CD4-positive, CD25-positive, alpha-beta regulatory T cell (primary cell): ENCODE measurements around the gene PPP4C. TPM values are rescaled to one million over a fixed set of nuclear protein-coding genes. Genes with fewer than 3 reads are reported as not detected.
A peak's percentile ranks its signal among the peaks of the same experiment; 100 is the strongest.

ENCODE experiments used
- ATAC-seq, 2 donors: fragments of 150-1000 bp; cut with Tn5 transposase; one replicate each; pipeline ENCODE4 v1.10.0; 2021; ENCODE audit warnings: low read depth in 2 of 2, moderate number of reproducible peaks in 2 of 2, moderate library complexity in 1 of 2
- DNase-seq, 3 donors: peaks; one replicate each; pipeline versions ENCODE4 v3.0.0 to v3.0.0-alpha.2; 2012 to 2022; ENCODE audit warnings: mixed read lengths in 1 of 3
- H3K27ac ChIP-seq: one replicate; pipeline ENCODE4 v1.7.0; 2013; ENCODE audit warnings: mild to moderate bottlenecking, low read length; ENCODE audit not compliant: insufficient read depth, poor library complexity, severe bottlenecking
- H3K27me3 ChIP-seq: one replicate; pipeline ENCODE4 v1.7.0; 2013; ENCODE audit warnings: low read length; ENCODE audit not compliant: control insufficient read depth, insufficient read depth
- H3K36me3 ChIP-seq: one replicate; pipeline ENCODE4 v1.7.0; 2013; ENCODE audit warnings: mild to moderate bottlenecking, low read length, moderate library complexity; ENCODE audit not compliant: control insufficient read depth, insufficient read depth
- H3K4me1 ChIP-seq: 2 replicates; pipeline ENCODE4 v1.7.0; 2013; ENCODE audit warnings: mild to moderate bottlenecking, low read length; ENCODE audit not compliant: insufficient read depth, control insufficient read depth, poor library complexity, severe bottlenecking
- H3K4me3 ChIP-seq: one replicate; pipeline ENCODE4 v1.7.0; 2013; ENCODE audit warnings: low read depth, mild to moderate bottlenecking, low read length, moderate library complexity
- H3K9me3 ChIP-seq, 2 experiments: 1 replicate in 1 of 2; 2 replicates in 1 of 2; pipeline ENCODE4 v1.7.0; 2013; ENCODE audit warnings: low read length in 2 of 2, mild to moderate bottlenecking in 1 of 2, moderate library complexity in 1 of 2; ENCODE audit not compliant: control insufficient read depth in 2 of 2
- H3K27ac Mint-ChIP-seq, 3 donors: one replicate each; pipeline ENCODE4 v1.8.0; 2020 to 2022; ENCODE audit warnings: mild to moderate bottlenecking in 3 of 3, mixed read lengths in 3 of 3, moderate library complexity in 2 of 3
- H3K27me3 Mint-ChIP-seq: one replicate; pipeline ENCODE4 v1.8.0; 2022; ENCODE audit warnings: mild to moderate bottlenecking, mixed read lengths
- H3K36me3 Mint-ChIP-seq: one replicate; pipeline ENCODE4 v1.8.0; 2020; ENCODE audit warnings: mixed read lengths
- H3K4me1 Mint-ChIP-seq, 4 donors: one replicate each; pipeline ENCODE4 v1.8.0; 2020 to 2022; ENCODE audit warnings: mixed read lengths in 4 of 4, mild to moderate bottlenecking in 1 of 4
- H3K4me3 Mint-ChIP-seq, 4 donors: one replicate each; pipeline ENCODE4 v1.8.0; 2020 to 2022; ENCODE audit warnings: mild to moderate bottlenecking in 4 of 4, mixed read lengths in 4 of 4, moderate library complexity in 3 of 4
- H3K9me3 Mint-ChIP-seq, 7 donors: one replicate each; pipeline ENCODE4 v1.8.0; 2020 to 2022; ENCODE audit warnings: mixed read lengths in 7 of 7, mild to moderate bottlenecking in 3 of 7, moderate library complexity in 2 of 7
- polyA plus RNA-seq, 4 donors: library from polyadenylated mRNA; unstranded; fragments of 300-500 nt; fragmentation: Illumina TruSeq; gene quantifications; one replicate each; pipeline ENCODE4 v1.2.3, GENCODE V29; 2021
- total RNA-seq: library from RNA; stranded (reverse); gene quantifications from one replicate; pipeline ENCODE4 v1.2.3, GENCODE V29; 2022

Gene PPP4C
- total and polyA plus RNA-seq, 5 donors from 2014 or later, result 97.0 to 289 (median 242) TPM

- no peak for ATAC-seq
- Histone ChIP-seq H3K27ac (peak overlapping the region; percentile 83), H3K27me3 (no peaks in the 10 kb centered on the region), H3K9me3 (peaks cover 10 to 22% of the 10 kb centered on the region in 2 experiments), H3K4me1 (peaks cover 34% of the 10 kb centered on the region), H3K4me3 (no peak overlapping the region), H3K36me3 (peaks cover 14% of the 10 kb centered on the region)
- peaks cover 13% of the 10 kb centered on the region for H3K36me3 Mint-ChIP-seq
- H3K27ac Mint-ChIP-seq, result peak overlapping the region; percentile 89 to 95 (median 89)
- DNase-seq, result peak in 1 of 3 donors; percentile 34
- peaks cover 0 to 21% (median 3%) of the 10 kb centered on the region in 7 donors for H3K9me3 Mint-ChIP-seq
- H3K4me1 Mint-ChIP-seq, result peaks cover 8 to 29% (median 20%) of the 10 kb centered on the region in 4 donors
- H3K27me3 Mint-ChIP-seq, result no peaks in the 10 kb centered on the region
- H3K4me3 Mint-ChIP-seq, result peak overlapping the region; percentile 84 to 91 (median 86)
These were observed 21.2 kb downstream of the PPP4C start for GRCh38 chr16:30096862-30097563.

GRCh38 chr16:30104090-30104489 is 28.3 kb downstream of the PPP4C start:
- H3K27ac Mint-ChIP-seq, result no peak overlapping the region
- Histone ChIP-seq H3K27ac (no peak overlapping the region), H3K4me3 (no peak overlapping the region), H3K4me1 (no peaks in the 10 kb centered on the region), H3K27me3 (no peaks in the 10 kb centered on the region), H3K36me3 (peaks cover 18% of the 10 kb centered on the region), H3K9me3 (no peaks in the 10 kb centered on the region)
- no peaks in the 10 kb centered on the region for H3K27me3 Mint-ChIP-seq
- H3K4me1 Mint-ChIP-seq, result peaks cover 0 to 4% (median 3%) of the 10 kb centered on the region in 4 donors
- ATAC-seq (no peak), DNase-seq (no peak)
- H3K4me3 Mint-ChIP-seq, result no peak overlapping the region
- H3K36me3 Mint-ChIP-seq, result peaks cover 20% of the 10 kb centered on the region
- H3K9me3 Mint-ChIP-seq, result no peaks in the 10 kb centered on the region

DNA sequence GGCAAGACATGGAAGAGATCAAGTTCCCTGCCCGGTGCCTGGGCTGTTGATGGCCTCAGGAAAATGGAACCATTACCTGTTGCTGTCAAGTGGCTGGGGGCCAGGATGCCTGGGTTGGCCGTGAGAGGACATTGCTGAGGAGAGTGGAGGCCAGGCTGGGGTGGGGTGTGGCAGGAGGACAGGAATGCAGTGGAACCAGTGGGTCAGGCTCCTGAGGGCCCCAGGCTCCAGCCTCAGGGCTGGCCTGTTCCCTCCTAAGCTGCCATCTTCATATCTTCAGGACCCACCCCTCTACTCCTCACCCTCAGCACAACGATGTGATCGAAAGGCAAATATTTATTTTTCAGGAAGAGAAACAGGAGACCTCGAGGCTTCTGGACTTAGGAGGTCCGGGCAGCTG is 28.7 kb downstream of the PPP4C start:
- no peaks in the 10 kb centered on the region for H3K27me3 ChIP-seq
- no peak overlapping the region for H3K4me3 Mint-ChIP-seq
- no peaks in the 10 kb centered on the region for H3K9me3 Mint-ChIP-seq
- peaks cover 0 to 4% (median 3%) of the 10 kb centered on the region in 4 donors for H3K4me1 Mint-ChIP-seq
- H3K4me3 ChIP-seq, result no peak overlapping the region
- no peak overlapping the region for H3K27ac ChIP-seq
- H3K36me3 ChIP-seq, result peaks cover 18% of the 10 kb centered on the region
- H3K4me1 ChIP-seq, result no peaks in the 10 kb centered on the region
- H3K27ac Mint-ChIP-seq, result no peak overlapping the region
- peaks cover 20% of the 10 kb centered on the region for H3K36me3 Mint-ChIP-seq
- no peaks in the 10 kb centered on the region for H3K9me3 ChIP-seq
- DNase-seq (no peak), ATAC-seq (no peak)
- H3K27me3 Mint-ChIP-seq, result no peaks in the 10 kb centered on the region

DNA sequence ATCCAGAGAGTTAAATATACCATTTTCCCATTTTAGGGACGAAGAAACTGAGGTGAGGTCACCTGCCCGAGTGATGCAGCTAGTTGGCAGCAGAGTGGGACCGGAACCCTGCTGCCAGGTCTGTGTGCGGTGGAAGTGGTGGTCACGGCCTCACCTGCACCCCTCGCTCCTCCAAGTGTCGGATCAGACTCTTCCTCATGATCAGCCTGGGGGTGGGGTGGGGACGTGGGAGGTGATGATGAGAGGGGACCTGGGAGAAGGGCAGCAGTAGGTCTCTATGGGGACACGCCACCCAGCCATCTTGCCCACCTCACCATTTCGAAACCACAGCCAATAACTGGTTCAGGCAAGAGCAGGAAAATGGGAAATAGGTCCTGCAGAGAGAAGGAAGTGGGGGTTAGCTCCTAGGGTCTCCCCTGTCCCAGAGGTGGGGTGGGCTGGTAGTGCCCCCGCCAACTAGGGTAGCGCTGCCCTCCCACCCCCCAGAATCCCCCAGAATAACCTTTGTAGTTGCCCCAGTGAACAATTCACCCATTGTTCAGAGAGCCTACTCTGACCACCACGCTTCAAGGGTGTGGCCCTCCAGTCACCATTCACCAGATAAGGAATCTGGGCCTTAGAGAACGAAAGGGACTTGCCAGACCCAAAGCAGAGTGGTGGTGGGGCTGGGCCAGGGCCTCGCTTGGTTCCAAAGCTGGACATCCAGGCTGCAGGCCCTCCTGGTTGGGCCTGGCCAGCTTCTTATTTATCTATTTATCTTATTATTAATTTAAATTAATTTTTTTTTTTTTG is 32.5 kb downstream of the PPP4C start:
- Histone ChIP-seq H3K4me3 (no peak overlapping the region), H3K9me3 (no peaks in the 10 kb centered on the region), H3K27ac (no peak overlapping the region), H3K27me3 (no peaks in the 10 kb centered on the region), H3K4me1 (peaks cover 3% of the 10 kb centered on the region), H3K36me3 (peaks cover 27% of the 10 kb centered on the region)
- Mint-ChIP-seq H3K4me3 (no peak overlapping the region), H3K27me3 (no peaks in the 10 kb centered on the region), H3K9me3 (no peaks in the 10 kb centered on the region), H3K27ac (no peak overlapping the region), H3K36me3 (peaks cover 28% of the 10 kb centered on the region), H3K4me1 (peaks cover 0 to 13% (median 6%) of the 10 kb centered on the region in 4 donors)
- DNase-seq (no peak), ATAC-seq (no peak)

DNA sequence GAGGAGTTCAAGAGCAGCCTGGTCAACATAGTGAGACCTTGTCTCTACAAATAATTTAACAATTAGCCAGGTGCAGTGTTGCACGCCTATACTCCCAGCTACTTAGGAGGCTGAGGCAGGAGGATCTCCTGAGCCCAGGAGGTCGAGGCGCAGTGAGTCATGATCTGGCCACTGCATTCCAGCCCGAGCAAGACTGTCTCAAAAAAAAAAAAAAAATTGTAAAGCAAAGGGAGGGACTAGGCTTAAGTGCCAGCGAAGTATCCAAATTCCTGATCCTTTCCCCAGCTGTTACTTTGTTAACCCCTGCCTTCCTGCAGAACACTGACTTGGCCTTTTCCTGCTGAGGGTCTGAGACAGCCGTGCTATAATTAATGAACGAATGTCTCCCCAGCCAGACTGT is 34.9 kb downstream of the PPP4C start:
- Mint-ChIP-seq H3K4me1 (peaks cover 0 to 30% (median 10%) of the 10 kb centered on the region in 4 donors), H3K27ac (no peak overlapping the region), H3K9me3 (no peaks in the 10 kb centered on the region), H3K27me3 (no peaks in the 10 kb centered on the region), H3K4me3 (no peak overlapping the region), H3K36me3 (peaks cover 16% of the 10 kb centered on the region)
- DNase-seq (no peak), ATAC-seq (no peak)
- Histone ChIP-seq H3K4me1 (peaks cover 25% of the 10 kb centered on the region), H3K27me3 (no peaks in the 10 kb centered on the region), H3K4me3 (no peak overlapping the region), H3K9me3 (no peaks in the 10 kb centered on the region), H3K27ac (no peak overlapping the region), H3K36me3 (peaks cover 11% of the 10 kb centered on the region)

GRCh38 chr16:30112197-30113030 is 36.6 kb downstream of the PPP4C start:
- DNase-seq (peak; percentile 29 to 77 (median 34)), ATAC-seq (peak in 1 of 2 donors; percentile 28)
- Histone ChIP-seq H3K4me1 (peaks cover 25% of the 10 kb centered on the region), H3K27me3 (no peaks in the 10 kb centered on the region), H3K9me3 (no peaks in the 10 kb centered on the region), H3K27ac (no peak overlapping the region), H3K4me3 (no peak overlapping the region), H3K36me3 (peaks cover 15% of the 10 kb centered on the region)
- no peak overlapping the region for H3K4me3 Mint-ChIP-seq
- no peaks in the 10 kb centered on the region for H3K27me3 Mint-ChIP-seq
- no peaks in the 10 kb centered on the region for H3K9me3 Mint-ChIP-seq
- peaks cover 0 to 34% (median 10%) of the 10 kb centered on the region in 4 donors for H3K4me1 Mint-ChIP-seq
- no peak overlapping the region for H3K27ac Mint-ChIP-seq
- peaks cover 17% of the 10 kb centered on the region for H3K36me3 Mint-ChIP-seq

DNA sequence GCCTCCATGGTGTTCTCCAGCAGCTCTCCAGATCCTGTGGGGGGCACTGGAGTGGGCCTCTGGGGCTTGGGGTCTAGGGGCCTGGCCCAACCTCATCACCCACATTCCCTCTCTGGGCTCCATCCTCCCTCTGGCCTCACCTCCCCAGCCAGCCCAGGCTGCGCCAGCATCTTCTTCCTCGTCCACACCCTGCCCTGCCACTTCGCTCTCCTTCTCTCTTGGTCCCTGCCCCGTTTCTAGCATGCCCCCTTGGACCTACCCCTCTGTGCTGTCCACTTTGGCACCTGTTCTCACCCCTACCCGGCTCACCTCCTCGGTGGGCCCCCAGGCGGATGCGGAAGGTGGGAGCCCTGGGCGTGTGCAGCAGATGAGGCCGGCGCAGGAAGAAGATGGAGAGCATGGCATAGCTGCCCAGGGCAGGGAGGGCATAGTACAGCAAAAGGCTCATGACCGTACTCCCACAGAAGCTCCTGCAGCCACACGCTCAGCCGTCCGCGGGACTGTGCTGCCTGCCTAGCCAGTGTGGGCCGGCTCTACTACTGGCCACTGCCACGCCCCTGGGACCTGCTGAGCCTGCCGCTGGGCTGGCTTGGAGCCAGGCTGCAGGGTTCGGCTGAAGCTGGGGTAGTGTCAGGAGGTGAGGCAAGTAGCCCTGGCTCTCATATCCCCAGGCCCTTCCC is 37.4 kb downstream of the PPP4C start, which contains the start of gene GDPD3:
TSS of gene GDPD3 (minus strand) at position 507 of the 680 bp plus-strand sequence. CDS start at position 448, 59 bp downstream.
- peaks cover 25% of the 10 kb centered on the region for H3K4me1 ChIP-seq
- ATAC-seq (no peak), DNase-seq (no peak)
- H3K27ac ChIP-seq, result peak within 1 kb of the TSS; percentile 41
- H3K4me3 Mint-ChIP-seq, result no peak within 1 kb of the TSS
- no peaks in the 10 kb centered on the region for H3K27me3 ChIP-seq
- no peaks in the 10 kb centered on the region for H3K9me3 ChIP-seq
- H3K27me3 Mint-ChIP-seq, result no peaks in the 10 kb centered on the region
- H3K4me1 Mint-ChIP-seq, result peaks cover 0 to 34% (median 10%) of the 10 kb centered on the region in 4 donors
- H3K36me3 Mint-ChIP-seq, result peaks cover 15% of the 10 kb centered on the region
- no peak within 1 kb of the TSS for H3K4me3 ChIP-seq
- peaks cover 23% of the 10 kb centered on the region for H3K36me3 ChIP-seq
- H3K9me3 Mint-ChIP-seq, result no peaks in the 10 kb centered on the region
- H3K27ac Mint-ChIP-seq, result peak within 1 kb of the TSS; percentile 52 to 83 (median 73)
